Mesendoderm (in vitro differentiated cells): ENCODE data around the gene ALDH1A3. TPM values are rescaled to one million over a fixed set of nuclear protein-coding genes. Genes with fewer than 3 reads are reported as not detected.

Source experiments
- small RNA-seq: library from polyadenylated mRNA; stranded (forward); fragments of <200 nt; extraction: miRNeasy Mini kit (QIAGEN cat#:217004); gene quantifications from one replicate; pipeline ENCODE3, GENCODE V24; 2013; ENCODE audit not compliant: insufficient read depth

ALDH1A3 gene

Small RNA genes lying within 50 kb of the gene (small RNA-seq; reads per million reads assigned to genes)
- gene AC015712.3 = not detected
